Vagina (tissue), 2 donors: ENCODE results near the gene MAPRE2.

Experiments used
- CTCF ChIP-seq, 3 experiments: fragments of 450-650 bp in 2 of 3; fragments of 200-600 bp in 1 of 3; sonication (generic) in 1 of 3; IDR thresholded peaks; one replicate each; pipeline ENCODE4 v1.5.1; 2017 to 2019; ENCODE audit warnings: antibody characterized with exemption in 3 of 3, mild to moderate bottlenecking in 2 of 3, moderate library complexity in 2 of 3
- POLR2A ChIP-seq, 2 donors: fragments of 450-650 bp; IDR thresholded peaks; one replicate each; pipeline ENCODE4 v1.6.1; 2017; ENCODE audit warnings: antibody characterized with exemption in 2 of 2, mild to moderate bottlenecking in 2 of 2, moderate library complexity in 2 of 2
- POLR2AphosphoS5 ChIP-seq, 2 donors: sonication (generic); formaldehyde crosslinking; IDR thresholded peaks; one replicate each; pipeline ENCODE4 v1.9.0; 2017; ENCODE audit warnings: antibody characterized with exemption in 2 of 2, mild to moderate bottlenecking in 2 of 2, low read depth in 1 of 2; ENCODE audit not compliant: insufficient read depth in 1 of 2

- TF ChIP-seq CTCF (IDR thresholded peaks at IDR 0.05) (no peak), POLR2AphosphoS5 (IDR thresholded peaks at IDR 0.05; ENCODE audit: insufficient read depth in 1 of 2, low read depth in 1 of 2) (no peak), POLR2A (IDR thresholded peaks at IDR 0.05) (no peak)
These were observed 56.5 kb downstream of the MAPRE2 start for GRCh38 chr18:35097763-35098162.
